ENCODE measurements around the gene STRADA.

DNA sequence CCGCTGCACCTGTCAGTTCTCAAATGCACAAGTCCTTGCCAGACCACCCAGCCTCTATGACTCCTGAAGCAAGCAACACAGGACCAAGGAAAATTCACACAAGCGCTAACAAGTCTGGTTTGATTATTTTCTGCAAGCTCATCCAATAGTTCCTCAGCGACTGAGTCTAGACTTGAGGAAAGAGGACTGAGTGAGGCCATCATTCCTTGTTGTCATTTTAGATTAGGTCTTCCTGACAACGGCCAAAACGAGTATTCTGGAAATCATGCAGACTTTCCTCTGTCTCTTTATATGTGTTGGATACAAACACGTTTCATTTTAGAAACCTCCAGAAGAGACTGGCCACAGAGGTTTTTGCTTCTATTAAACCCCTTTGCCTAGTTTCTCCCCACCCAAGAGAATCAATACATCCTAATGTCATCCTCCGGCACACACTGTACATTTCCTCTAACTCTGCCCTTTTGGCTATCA, 31.2 kb upstream of the STRADA start:
- TF ChIP-seq CTCF (IDR thresholded peaks at IDR 0.05 in 2 of 3, conservative IDR thresholded peaks at IDR 0.05 in 1 of 3; ENCODE audit: insufficient read depth in 2 of 3, low read depth in 1 of 3, low read length in 3 of 3): no peak
- no peak for TF ChIP-seq ZNF146 (CRISPR knock-in tag; IDR thresholded peaks at IDR 0.05; ENCODE audit: unreplicated experiment)
- no peak for TF ChIP-seq MAX (CRISPR knock-in tag; IDR thresholded peaks at IDR 0.05)
- TF ChIP-seq POU5F1 (IDR thresholded peaks at IDR 0.05; ENCODE audit: borderline replicate concordance, low read depth, low read length, partially characterized antibody): no peak

Measured in K562 (cell line).